OCI-LY7 (cell line): ENCODE measurements around the gene MTG2. TPM values are rescaled to one million over a fixed set of nuclear protein-coding genes. Genes with fewer than 3 reads are reported as not detected.

ENCODE experiments used
- BruUV-seq: library from RNA; stranded (reverse); fragments of 400-500 nt; replicated peaks from 2 replicates; lab custom pipeline; 2021; lab: Mats Ljungman, UMichigan
- CTCF ChIA-PET: fragments of 300-600 bp; sonication (Branson Sonifier 250); formaldehyde crosslinking; loops from one replicate; lab custom pipeline; 2022; ENCODE audit warnings: antibody characterized with exemption; ENCODE audit not compliant: unreplicated experiment; lab: Charles Lee
- POLR2A ChIA-PET: fragments of 300-600 bp; sonication (Branson Sonifier 250); formaldehyde crosslinking; loops from one replicate; lab custom pipeline; 2022; ENCODE audit warnings: antibody characterized with exemption; lab: Charles Lee
- DNase-seq: peaks from one replicate; pipeline ENCODE4 v3.0.0-alpha.2; 2015; ENCODE audit warnings: low spot score
- H2AFZ ChIP-seq: fragments of 200-600 bp; sonication (generic), shearing (Covaris generic); 2 replicates; pipeline ENCODE4 v1.6.1; 2014; ENCODE audit warnings: mild to moderate bottlenecking, antibody characterized with exemption, low read length, moderate library complexity
- H3K27ac ChIP-seq: fragments of 200-600 bp; sonication (generic); 2 replicates; pipeline ENCODE4 v1.5.1; 2014; ENCODE audit warnings: mixed run types, low read depth, mild to moderate bottlenecking, moderate library complexity, low read length, inconsistent platforms; ENCODE audit not compliant: poor library complexity, severe bottlenecking
- H3K36me3 ChIP-seq: fragments of 200-600 bp; sonication (generic); 2 replicates; pipeline ENCODE4 v1.6.1; 2014; ENCODE audit warnings: mild to moderate bottlenecking, antibody characterized with exemption, low read length, moderate library complexity, mixed read lengths; ENCODE audit not compliant: insufficient read depth
- H3K4me1 ChIP-seq: fragments of 200-600 bp; sonication (generic); 2 replicates; pipeline ENCODE4 v1.5.1; 2014; ENCODE audit warnings: mild to moderate bottlenecking, low read length; ENCODE audit not compliant: insufficient read depth, poor library complexity, severe bottlenecking
- H3K4me2 ChIP-seq: fragments of 200-600 bp; sonication (generic); 2 replicates; pipeline ENCODE4 v1.6.1; 2014; ENCODE audit warnings: mild to moderate bottlenecking, low read length
- H3K4me3 ChIP-seq: fragments of 200-600 bp; sonication (generic); 2 replicates; pipeline ENCODE4 v1.5.1; 2014; ENCODE audit warnings: mild to moderate bottlenecking, low read depth, low read length; ENCODE audit not compliant: poor library complexity, severe bottlenecking
- H3K79me2 ChIP-seq: fragments of 200-600 bp; sonication (generic); 2 replicates; pipeline ENCODE4 v1.6.1; 2016; ENCODE audit warnings: low read depth, mild to moderate bottlenecking, low read length, moderate library complexity, mixed read lengths; ENCODE audit not compliant: insufficient read depth
- H3K9me2 ChIP-seq: fragments of 200-600 bp; sonication (generic); 2 replicates; pipeline ENCODE4 v1.6.1; 2016; ENCODE audit warnings: mild to moderate bottlenecking, low read length, mixed read lengths; ENCODE audit not compliant: insufficient read depth
- H3K9me3 ChIP-seq: fragments of 200-600 bp; sonication (generic); 2 replicates; pipeline ENCODE4 v1.6.1; 2014; ENCODE audit warnings: mild to moderate bottlenecking, mixed run types, low read length, mixed read lengths
- H4K20me1 ChIP-seq: fragments of 200-600 bp; sonication (generic); 2 replicates; pipeline ENCODE4 v1.6.1; 2014; ENCODE audit warnings: mild to moderate bottlenecking, antibody characterized with exemption, low read length, moderate library complexity, mixed read lengths; ENCODE audit not compliant: insufficient read depth
- EZH2phosphoT487 ChIP-seq: fragments of 200-600 bp; sonication (generic); IDR thresholded peaks from 2 replicates; pipeline ENCODE4 v1.6.1; 2018; ENCODE audit warnings: low read depth, borderline replicate concordance, mild to moderate bottlenecking, mixed run types, antibody characterized with exemption, low read length, moderate library complexity, mixed read lengths
- intact Hi-C: fragments of 100-400 bp; cut with micrococcal nuclease; formaldehyde crosslinking; loops from one replicate; pipeline ENCODE4 v1.10.0; 2022; ENCODE audit not compliant: unreplicated experiment
- total RNA-seq, 2 experiments: library from RNA; depleted of rRNA in 1 of 2; stranded (reverse); fragments of >200 nt in 1 of 2; shearing (Covaris generic) in 1 of 2; gene quantifications; 2 replicates each; pipeline ENCODE4 v1.2.3, GENCODE V29; 2014 to 2022
- TF ChIP-seq, protein P1 (sequence below): fragments of 200-600 bp; sonication (generic); conservative IDR thresholded peaks from 2 replicates; pipeline ENCODE4 v1.5.1; 2014; ENCODE audit warnings: mild to moderate bottlenecking, antibody characterized with exemption, low read length, moderate library complexity, mixed read lengths

Gene MTG2
- total RNA-seq, 2 experiments from 2014 or later, result 24.1 to 37.5 TPM

DNA sequence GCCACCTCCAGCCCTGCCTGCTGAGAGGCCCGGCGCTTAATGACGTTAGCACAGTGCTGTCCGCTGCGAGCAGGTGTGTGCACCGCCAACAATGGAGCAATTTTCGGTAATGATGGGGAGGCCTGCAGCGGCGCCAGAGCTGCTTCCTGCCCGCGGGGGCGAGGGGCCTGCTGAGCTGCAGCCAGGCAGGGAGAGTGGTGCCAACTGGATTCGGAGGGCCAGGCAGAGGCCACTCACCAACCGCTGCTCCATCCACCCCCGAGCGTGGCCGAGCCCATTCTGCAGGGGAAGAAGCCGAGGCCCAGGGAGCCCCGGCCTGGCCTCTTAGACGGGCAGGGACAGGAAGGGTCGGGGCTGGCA, 27.6 kb downstream of the MTG2 start:
- intact Hi-C loops, result no loop called here
- Histone ChIP-seq H3K27ac (no peak overlapping the region), H3K4me2 (no peak overlapping the region), H3K4me3 (no peak overlapping the region), H3K9me3 (no peaks in the 10 kb centered on the region), H3K36me3 (no peaks in the 10 kb centered on the region), H2AFZ (no peak overlapping the region), H3K9me2 (no peaks in the 10 kb centered on the region), H4K20me1 (no peaks in the 10 kb centered on the region; the same call in 1 of the 2 replicates), H3K79me2 (no peaks in the 10 kb centered on the region), H3K4me1 (peaks cover 4% of the 10 kb centered on the region)
- no peak for DNase-seq
- BruUV-seq, result no TSS peak
- ChIA-PET CTCF (interaction anchor here (0.6 kb wide), 1 partner anchor 762 kb away, joined by 3 read pairs; no protein-coding TSS in a partner anchor), POLR2A (no interaction called here)
- TF ChIP-seq, protein P1, sequence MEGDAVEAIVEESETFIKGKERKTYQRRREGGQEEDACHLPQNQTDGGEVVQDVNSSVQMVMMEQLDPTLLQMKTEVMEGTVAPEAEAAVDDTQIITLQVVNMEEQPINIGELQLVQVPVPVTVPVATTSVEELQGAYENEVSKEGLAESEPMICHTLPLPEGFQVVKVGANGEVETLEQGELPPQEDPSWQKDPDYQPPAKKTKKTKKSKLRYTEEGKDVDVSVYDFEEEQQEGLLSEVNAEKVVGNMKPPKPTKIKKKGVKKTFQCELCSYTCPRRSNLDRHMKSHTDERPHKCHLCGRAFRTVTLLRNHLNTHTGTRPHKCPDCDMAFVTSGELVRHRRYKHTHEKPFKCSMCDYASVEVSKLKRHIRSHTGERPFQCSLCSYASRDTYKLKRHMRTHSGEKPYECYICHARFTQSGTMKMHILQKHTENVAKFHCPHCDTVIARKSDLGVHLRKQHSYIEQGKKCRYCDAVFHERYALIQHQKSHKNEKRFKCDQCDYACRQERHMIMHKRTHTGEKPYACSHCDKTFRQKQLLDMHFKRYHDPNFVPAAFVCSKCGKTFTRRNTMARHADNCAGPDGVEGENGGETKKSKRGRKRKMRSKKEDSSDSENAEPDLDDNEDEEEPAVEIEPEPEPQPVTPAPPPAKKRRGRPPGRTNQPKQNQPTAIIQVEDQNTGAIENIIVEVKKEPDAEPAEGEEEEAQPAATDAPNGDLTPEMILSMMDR, result no peak
- no peak for TF ChIP-seq EZH2phosphoT487

DNA sequence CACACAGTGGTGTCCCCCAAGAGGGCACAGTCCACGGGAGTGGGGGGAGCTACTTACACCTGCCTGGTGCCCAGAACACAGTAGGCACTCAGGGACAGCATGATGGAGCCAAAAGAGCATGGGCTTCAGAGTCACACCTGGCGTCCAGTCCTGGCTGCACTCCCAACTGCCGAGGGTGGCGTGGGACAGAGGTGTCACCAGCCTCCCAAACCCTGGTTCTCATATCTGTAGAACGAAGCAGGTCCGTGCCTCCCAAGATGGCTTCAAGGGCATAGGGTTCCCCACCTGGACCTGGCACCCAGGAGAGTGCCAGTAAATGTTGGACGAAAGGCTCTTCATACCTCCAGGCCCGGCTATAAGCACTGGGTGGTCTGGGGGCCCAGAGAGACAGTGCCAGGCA, 28.4 kb downstream of the MTG2 start:
- Histone ChIP-seq H4K20me1 (no peaks in the 10 kb centered on the region; the same call in 1 of the 2 replicates), H3K4me2 (no peak overlapping the region), H3K4me1 (peaks cover 8% of the 10 kb centered on the region), H3K79me2 (no peaks in the 10 kb centered on the region), H3K27ac (no peak overlapping the region), H3K9me3 (no peaks in the 10 kb centered on the region), H3K9me2 (no peaks in the 10 kb centered on the region), H3K36me3 (no peaks in the 10 kb centered on the region), H3K4me3 (no peak overlapping the region), H2AFZ (no peak overlapping the region)
- no peak for TF ChIP-seq EZH2phosphoT487
- TF ChIP-seq, protein P1, result no peak
- no peak for DNase-seq
- ChIA-PET POLR2A (no interaction called here), CTCF (no interaction called here)
- intact Hi-C loops, result no loop called here
- no TSS peak for BruUV-seq

DNA sequence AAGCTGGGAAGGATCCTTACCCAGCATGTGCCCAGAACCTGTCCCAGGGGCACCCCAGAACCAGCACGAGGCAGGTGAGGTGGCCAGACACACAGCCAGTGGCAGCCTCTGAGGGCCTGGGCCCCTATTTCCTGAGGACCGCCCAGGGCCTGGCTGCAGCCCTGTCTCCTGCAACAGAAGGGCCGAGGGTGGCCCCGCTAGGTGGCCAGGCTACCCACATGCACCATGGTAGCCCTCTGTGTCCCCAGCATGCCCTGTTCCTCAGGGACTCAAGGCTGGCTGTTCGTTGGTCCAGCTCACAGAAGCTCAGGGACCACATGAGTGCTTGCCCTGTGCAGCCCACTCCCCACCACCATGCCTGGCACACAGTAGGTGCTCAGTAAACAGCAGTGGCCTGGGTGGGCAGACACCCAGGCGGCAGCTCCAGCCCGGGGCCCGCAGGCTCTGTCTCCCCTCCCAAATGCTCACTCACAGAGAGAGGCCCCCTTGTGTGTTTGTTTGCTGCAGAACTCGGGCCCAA, 29.0 kb downstream of the MTG2 start:
- peaks cover 12% of the 10 kb centered on the region for H3K4me1 ChIP-seq
- ChIA-PET POLR2A (no interaction called here), CTCF (no interaction called here)
- H2AFZ ChIP-seq, result no peak overlapping the region
- H3K4me3 ChIP-seq, result no peak overlapping the region
- H3K9me3 ChIP-seq, result no peaks in the 10 kb centered on the region
- H3K27ac ChIP-seq, result no peak overlapping the region
- TF ChIP-seq EZH2phosphoT487, result no peak
- TF ChIP-seq, protein P1, result no peak
- H3K9me2 ChIP-seq, result no peaks in the 10 kb centered on the region
- intact Hi-C loops, result no loop called here
- H3K4me2 ChIP-seq, result no peak overlapping the region
- H4K20me1 ChIP-seq, result no peaks in the 10 kb centered on the region; the same call in 1 of the 2 replicates
- no peak for DNase-seq
- no peaks in the 10 kb centered on the region for H3K36me3 ChIP-seq
- no TSS peak for BruUV-seq
- H3K79me2 ChIP-seq, result no peaks in the 10 kb centered on the region
